Brain microvascular endothelial cell (primary cell): ENCODE measurements around the gene FNDC3A.

Experiments
- DNase-seq: peaks from one replicate; pipeline ENCODE4 v3.0.0-alpha.2; 2020
- H3K27ac ChIP-seq: fragments of 250-450 bp; sonication (Bioruptor Pico); 2 replicates; pipeline ENCODE4 v1.5.1; 2020; ENCODE audit warnings: mild to moderate bottlenecking, moderate library complexity
- H3K27me3 ChIP-seq: fragments of 250-450 bp; sonication (Bioruptor Pico); replicated peaks from 2 replicates; pipeline ENCODE4 v1.5.1; 2020; ENCODE audit warnings: mild to moderate bottlenecking
- H3K36me3 ChIP-seq: fragments of 250-450 bp; sonication (Bioruptor Pico); replicated peaks from 2 replicates; pipeline ENCODE4 v1.5.1; 2020; ENCODE audit warnings: mild to moderate bottlenecking
- H3K4me3 ChIP-seq: 2 replicates; pipeline ENCODE4 v1.5.1; 2011; ENCODE audit warnings: low read depth, mild to moderate bottlenecking, control low read depth, low read length, moderate library complexity
- CTCF ChIP-seq: IDR thresholded peaks from 2 replicates; pipeline ENCODE4 v1.5.1; 2011; ENCODE audit warnings: low read depth, mild to moderate bottlenecking, moderate library complexity, low read length, control low read depth, inconsistent platforms; ENCODE audit errors: missing control alignments
- in situ Hi-C: cut with HindIII; loops from 2 replicates; pipeline ENCODE4 v1.10.0; 2017; ENCODE audit warnings: low sequenced_read_pairs, low pct_ligation_motif_present

FNDC3A gene

GRCh38 chr13:48942131-48942530 lies 33.6 kb upstream of the FNDC3A start:
- no peaks in the 10 kb centered on the region for H3K36me3 ChIP-seq
- no peak overlapping the region for H3K27ac ChIP-seq
- peak; percentile 36 for DNase-seq
- H3K4me3 ChIP-seq, result no peak overlapping the region
- in situ Hi-C loops, result no loop called here
- TF ChIP-seq CTCF, result no peak
- no peaks in the 10 kb centered on the region for H3K27me3 ChIP-seq

GRCh38 chr13:48944221-48944620 lies 31.5 kb upstream of the FNDC3A start:
- no peak for TF ChIP-seq CTCF
- Histone ChIP-seq H3K4me3 (no peak overlapping the region), H3K27ac (no peak overlapping the region), H3K27me3 (no peaks in the 10 kb centered on the region), H3K36me3 (no peaks in the 10 kb centered on the region)
- no peak for DNase-seq
- in situ Hi-C loops, result no loop called here

GRCh38 chr13:48945626-48946025 lies 30.1 kb upstream of the FNDC3A start:
- Histone ChIP-seq H3K36me3 (no peaks in the 10 kb centered on the region), H3K4me3 (no peak overlapping the region), H3K27me3 (no peaks in the 10 kb centered on the region), H3K27ac (no peak overlapping the region)
- in situ Hi-C loops, result no loop called here
- DNase-seq, result no peak
- TF ChIP-seq CTCF, result no peak

GRCh38 chr13:48946163-48946562 lies 29.5 kb upstream of the FNDC3A start:
- Histone ChIP-seq H3K36me3 (no peaks in the 10 kb centered on the region), H3K4me3 (no peak overlapping the region), H3K27me3 (no peaks in the 10 kb centered on the region), H3K27ac (no peak overlapping the region)
- no peak for TF ChIP-seq CTCF
- no peak for DNase-seq
- in situ Hi-C loops, result no loop called here

GRCh38 chr13:48949566-48950500 lies 25.9 kb upstream of the FNDC3A start:
- TF ChIP-seq CTCF, result no peak
- no peak for DNase-seq
- in situ Hi-C loops, result no loop called here
- Histone ChIP-seq H3K27ac (no peak overlapping the region), H3K27me3 (no peaks in the 10 kb centered on the region), H3K4me3 (no peak overlapping the region), H3K36me3 (no peaks in the 10 kb centered on the region)
